Heart left ventricle (tissue), 16 donors: ENCODE measurements around the gene LRRC14B. TPM values are rescaled to one million over a fixed set of nuclear protein-coding genes. Genes with fewer than 3 reads are reported as not detected.
"Not testable (repeated sequence)": the region's sequence is repeated elsewhere in the genome, so short reads cannot be mapped to it uniquely, and the experiment has no call there.

Experiments
- ATAC-seq, 4 donors: fragments of 200-7000 bp; cut with Tn5 transposase; one replicate each; pipeline ENCODE4 v1.9.1; 2020 to 2022; ENCODE audit warnings: moderate library complexity in 4 of 4, mild to moderate bottlenecking in 3 of 4, moderate number of reproducible peaks in 1 of 4
- DNase-seq, 5 donors: peaks; one replicate each; pipeline ENCODE4 v3.0.0-alpha.2; 2020
- H3K27ac ChIP-seq, 12 donors: fragments of 200-600 bp; sonication (generic) in 4 of 12; one replicate each; pipeline versions ENCODE4 v1.5.0 to v1.8.0; 2016 to 2022; ENCODE audit warnings: mild to moderate bottlenecking in 2 of 12
- H3K27me3 ChIP-seq, 9 donors: fragments of 200-600 bp; sonication (generic) in 2 of 9; one replicate each; pipeline versions ENCODE4 v1.5.1 to v1.8.0; 2016 to 2022; ENCODE audit warnings: mild to moderate bottlenecking in 3 of 9
- H3K36me3 ChIP-seq, 9 donors: fragments of 200-600 bp; sonication (generic) in 2 of 9; one replicate each; pipeline versions ENCODE4 v1.5.0 to v1.8.0; 2018 to 2022; ENCODE audit warnings: mild to moderate bottlenecking in 2 of 9
- H3K4me1 ChIP-seq, 12 donors: fragments of 200-600 bp; sonication (generic) in 4 of 12; one replicate each; pipeline versions ENCODE4 v1.5.0 to v1.8.0; 2016 to 2022; ENCODE audit warnings: mild to moderate bottlenecking in 3 of 12
- H3K4me3 ChIP-seq, 12 donors: fragments of 200-600 bp; sonication (generic) in 4 of 12; one replicate each; pipeline versions ENCODE4 v1.5.0 to v1.8.0; 2017 to 2022; ENCODE audit warnings: mild to moderate bottlenecking in 9 of 12, moderate library complexity in 4 of 12
- H3K9me3 ChIP-seq, 12 donors: fragments of 200-600 bp; sonication (generic) in 4 of 12; one replicate each; pipeline versions ENCODE4 v1.5.0 to v1.8.0; 2016 to 2022; ENCODE audit warnings: mild to moderate bottlenecking in 1 of 12
- WGBS, 4 donors: extraction: QIAGEN DNeasy Blood & Tissue Kit in 2 of 4; methylation state at CpG; one replicate each; pipeline versions ENCODE4 v1.1.5 to v1.1.7; 2013 to 2018; 5-methylcytosine and 5-hydroxymethylcytosine counted together
- intact Hi-C, 10 donors: fragments of 100-400 bp; cut with DNase I; formaldehyde crosslinking; loops; one replicate each; pipeline versions ENCODE4 v1.11.1 to v1.14.2; 2022
- polyA plus RNA-seq, 2 donors: library from polyadenylated mRNA; stranded (reverse); fragments of 200-250 nt; gene quantifications; one replicate each; pipeline ENCODE4 v1.2.3, GENCODE V29; 2013
- total RNA-seq, 9 donors: library from RNA; depleted of rRNA in 2 of 9; stranded (reverse); fragments of >200 nt in 2 of 9; fragmentation: NEBNext Ultra II Directional in 3 of 9; extraction: Animal tissue kit (Norgen Biotek cat#: 25700) in 3 of 9; gene quantifications; one replicate each; pipeline versions ENCODE4 v1.1.0 to v1.2.4, GENCODE V29; 2016 to 2023
- donor health status: ischemic (EF 13 %, LVEDD 7.1; RV severe dilation, severe dysfunction).
- donor health status: healthy with polysubstance abuse.
- donor health status: DM: no; HTN: yes; CAD: no.
- donor health status: DM: no; HTN: no; CAD: no.
- donor health status: ischemic (EF 25% LVEDD 6.9; RV normal size, moderate dysfunction).
- donor health status: ischemic (EF 25% LVEDD 5.7; RV mildly dilated, moderate dysfunction).
- donor health status: healthy.
- donor health status: DM: yes; HTN: yes; CAD: no.
- donor health status: ischemic (EF 35%, LVEDD 5.7; RV mildly dilated, moderate dysfunction).
- donor health status: nonischemic (EF 11% LVEDD 7.7; RV severe dilation, severe dysfunction).
- donor health status: DM: yes; HTN: yes; CAD: no.
- donor health status: PGD.
- donor health status: ischemic (EF 29% LVEDD 5.4; RV normal size, mild dysfunction).
- donor health status: nonischemic (EF 23%, LVEDD 6.1; RV moderate dilation, normal function).

The LRRC14B gene
- total and polyA plus RNA-seq, 11 donors: 6.1 to 133 (median 40.3) TPM

- H3K36me3 ChIP-seq: peaks cover 0 to 99% (median 72%) of the 10 kb centered on the region in 9 donors
- H3K9me3 ChIP-seq, H3K4me1 ChIP-seq, H3K4me3 ChIP-seq, H3K27ac ChIP-seq, intact Hi-C loops, H3K27me3 ChIP-seq, DNase-seq: not testable (repeated sequence)
- peak in 2 of 4 donors; percentile 10 for ATAC-seq
- WGBS, 4 donors: 79 to 93% (median 89%) methylated on average over 7 of the region's 7 CpGs
Measured at GRCh38 chr5:240550-240949, 49.3 kb downstream of the LRRC14B start.

- H3K9me3 ChIP-seq, H3K27ac ChIP-seq, H3K27me3 ChIP-seq, H3K4me1 ChIP-seq, H3K4me3 ChIP-seq, DNase-seq, intact Hi-C loops: not testable (repeated sequence)
- peaks cover 0 to 99% (median 72%) of the 10 kb centered on the region in 9 donors for H3K36me3 ChIP-seq
- 78 to 92% (median 84%) methylated on average over 12 to 13 of the region's 13 CpGs for WGBS, 4 donors
- ATAC-seq: peak in 3 of 4 donors; percentile 30 to 77 (median 77)
Measured at GRCh38 chr5:241045-241669, 49.9 kb downstream of the LRRC14B start.

GRCh38 chr5:243683-244367, 52.5 kb downstream of the LRRC14B start:
- H3K9me3 ChIP-seq, H3K27me3 ChIP-seq, ATAC-seq, intact Hi-C loops, H3K27ac ChIP-seq, DNase-seq, H3K4me3 ChIP-seq, H3K4me1 ChIP-seq: not testable (repeated sequence)
- 64 to 78% (median 74%) methylated on average over 12 of the region's 12 CpGs for whole genome bisulfite sequencing, 4 donors
- peaks cover 3 to 100% (median 81%) of the 10 kb centered on the region in 9 donors for H3K36me3 ChIP-seq

- DNase-seq, H3K9me3 ChIP-seq, ATAC-seq: not testable (repeated sequence)
Measured at GRCh38 chr5:245717-246116, 54.4 kb downstream of the LRRC14B start.

More at GRCh38 chr5:245717-246116, 54.4 kb downstream of the LRRC14B start:
- peaks cover 3 to 100% (median 79%) of the 10 kb centered on the region in 9 donors for H3K36me3 ChIP-seq
- H3K4me1 ChIP-seq, H3K4me3 ChIP-seq, H3K27me3 ChIP-seq, H3K27ac ChIP-seq, intact Hi-C loops: not testable (repeated sequence)
- WGBS, 4 donors: 86 to 94% (median 90%) methylated on average over 5 of the region's 5 CpGs

Other genes starting within 250 kb of the LRRC14B start
- gene PLEKHG4B, start 99.3 kb upstream of the LRRC14B start, total RNA-seq: under 1 TPM in 4 of 9 donors, not detected in 5; 0.03 to 0.34 (median 0.10) TPM
- gene PLEKHG4B, start 99.3 kb upstream of the LRRC14B start, polyA plus RNA-seq: not detected
- gene CCDC127, start 26.7 kb downstream of the LRRC14B start, total RNA-seq: 10 to 100 TPM in 1 of 9 donors, 1 to 10 TPM in 8; 5.7 to 10.3 (median 7.5) TPM
- 1 to 10 TPM; 4.8 to 8.5 TPM for gene CCDC127, start 26.7 kb downstream of the LRRC14B start, polyA plus RNA-seq
- gene SDHA, start 26.8 kb downstream of the LRRC14B start, total RNA-seq: 100 to 1,000 TPM; 422 to 854 (median 727) TPM
- 100 to 1,000 TPM; 276 to 861 TPM for gene SDHA, start 26.8 kb downstream of the LRRC14B start, polyA plus RNA-seq
- gene PDCD6, start 80.2 kb downstream of the LRRC14B start, total RNA-seq: 10 to 100 TPM; 31.2 to 50.2 (median 38.6) TPM
- 10 to 100 TPM; 46.2 to 89.1 TPM for gene PDCD6, start 80.2 kb downstream of the LRRC14B start, polyA plus RNA-seq
- under 1 TPM in 7 of 9 donors, not detected in 2; 0.12 to 0.69 (median 0.29) TPM for gene AHRR, start 130.2 kb downstream of the LRRC14B start, total RNA-seq
- gene AHRR, start 130.2 kb downstream of the LRRC14B start, polyA plus RNA-seq: under 1 TPM; 0.11 to 0.12 TPM